Thoracic aorta (tissue), 2 donors: ENCODE results near the gene B3GALT6. TPM values are rescaled to one million over a fixed set of nuclear protein-coding genes. Genes with fewer than 3 reads are reported as not detected.

Source experiments
- ATAC-seq: fragments of 150-250 bp; one replicate; pipeline ENCODE4 v1.8.0; 2017; ENCODE audit warnings: low read depth; ENCODE audit not compliant: insufficient number of reproducible peaks, low FRiP score
- DNase-seq: peaks from one replicate; pipeline ENCODE4 v3.0.0-alpha.2; 2020; ENCODE audit warnings: low spot score
- H3K27ac ChIP-seq, 2 donors: fragments of 200-600 bp; sonication (generic); 1 replicate in 1 of 2; 2 replicates in 1 of 2; pipeline ENCODE4 v1.5.1; 2016; ENCODE audit warnings: mild to moderate bottlenecking in 2 of 2, moderate library complexity in 2 of 2
- H3K27me3 ChIP-seq: fragments of 200-600 bp; sonication (generic); replicated peaks from 2 replicates; pipeline ENCODE4 v1.6.0; 2016; ENCODE audit warnings: mild to moderate bottlenecking; ENCODE audit not compliant: insufficient read depth
- H3K36me3 ChIP-seq: fragments of 200-600 bp; sonication (generic); one replicate; pipeline ENCODE4 v1.5.1; 2016
- H3K4me1 ChIP-seq, 2 donors: fragments of 200-600 bp; sonication (generic); 1 replicate in 1 of 2; 2 replicates in 1 of 2; pipeline versions ENCODE4 v1.5.1 to v1.6.0; 2016; ENCODE audit warnings: low read depth in 2 of 2, mild to moderate bottlenecking in 1 of 2; ENCODE audit not compliant: control insufficient read depth in 1 of 2
- H3K4me3 ChIP-seq: fragments of 200-600 bp; sonication (generic); 2 replicates; pipeline ENCODE4 v1.5.1; 2016; ENCODE audit warnings: mild to moderate bottlenecking
- H3K9me3 ChIP-seq: fragments of 200-600 bp; sonication (generic); 2 replicates; pipeline ENCODE4 v1.5.1; 2016
- CTCF ChIP-seq: fragments of 200-600 bp; sonication (generic); IDR thresholded peaks from one replicate; pipeline ENCODE4 v1.5.1; 2019; ENCODE audit warnings: antibody characterized with exemption
- total RNA-seq, 2 donors: library from RNA; depleted of rRNA; stranded (reverse); fragments of >200 nt; gene quantifications; one replicate each; pipeline versions ENCODE4 v1.1.0 to v1.2.3, GENCODE V29; 2016

Gene B3GALT6
- total RNA-seq, 2 donors from 2014 or later, result 15.5 to 25.3 TPM

- Histone ChIP-seq H3K27ac (no peak overlapping the region), H3K36me3 (peaks cover 29% of the 10 kb centered on the region), H3K27me3 (no peaks in the 10 kb centered on the region)
Observed at GRCh38 chr1:1215881-1216605, 16.0 kb upstream of the B3GALT6 start.

GRCh38 chr1:1216770-1217620 lies 15.0 kb upstream of the B3GALT6 start:
- Histone ChIP-seq H3K4me3 (no peak overlapping the region), H3K4me1 (no peaks in the 10 kb centered on the region), H3K27ac (no peak overlapping the region), H3K9me3 (no peaks in the 10 kb centered on the region), H3K27me3 (no peaks in the 10 kb centered on the region), H3K36me3 (peaks cover 37% of the 10 kb centered on the region)
- ATAC-seq (no peak), DNase-seq (no peak)
- no peak for TF ChIP-seq CTCF

More at GRCh38 chr1:1215881-1216605, 16.0 kb upstream of the B3GALT6 start:
- TF ChIP-seq CTCF, result no peak
- H3K4me1 ChIP-seq, result no peaks in the 10 kb centered on the region
- H3K4me3 ChIP-seq, result no peak overlapping the region
- DNase-seq (no peak), ATAC-seq (no peak)
- H3K9me3 ChIP-seq, result no peaks in the 10 kb centered on the region

- Histone ChIP-seq H3K27me3 (no peaks in the 10 kb centered on the region), H3K9me3 (no peaks in the 10 kb centered on the region), H3K4me3 (no peak overlapping the region), H3K27ac (no peak overlapping the region), H3K4me1 (no peaks in the 10 kb centered on the region), H3K36me3 (peaks cover 44% of the 10 kb centered on the region)
- no peak for TF ChIP-seq CTCF
- DNase-seq (no peak), ATAC-seq (no peak)
Observed at GRCh38 chr1:1217621-1218523, 14.2 kb upstream of the B3GALT6 start.

GRCh38 chr1:1218524-1219200 lies 13.4 kb upstream of the B3GALT6 start:
- no peak for DNase-seq
- H3K9me3 ChIP-seq, result no peaks in the 10 kb centered on the region
- H3K4me1 ChIP-seq, result no peaks in the 10 kb centered on the region
- no peaks in the 10 kb centered on the region for H3K27me3 ChIP-seq
- H3K4me3 ChIP-seq, result no peak overlapping the region
- no peak overlapping the region for H3K27ac ChIP-seq
- ATAC-seq, result no peak
- no peak for TF ChIP-seq CTCF
- H3K36me3 ChIP-seq, result peaks cover 50% of the 10 kb centered on the region
